DOHH2 (cell line): ENCODE data around the gene ACTN4.

Experiments
- CTCF ChIP-seq: fragments of 200-600 bp; sonication (generic); IDR thresholded peaks from one replicate; pipeline ENCODE4 v1.5.1; 2014; ENCODE audit warnings: antibody characterized with exemption, mild to moderate bottlenecking, low read depth, low read length; ENCODE audit not compliant: poor library complexity, severe bottlenecking
- EZH2phosphoT487 ChIP-seq: fragments of 200-600 bp; sonication (generic); IDR thresholded peaks from 2 replicates; pipeline ENCODE4 v1.6.1; 2017; ENCODE audit warnings: borderline replicate concordance, mild to moderate bottlenecking, antibody characterized with exemption, low read length, moderate library complexity, mixed read lengths

- TF ChIP-seq CTCF: no peak
- no peak for TF ChIP-seq EZH2phosphoT487
Measured at GRCh38 chr19:38614289-38614688, 33.2 kb upstream of the ACTN4 start.
